Activated CD4-positive, CD25-positive, alpha-beta regulatory T cell treated with anti-CD3 and anti-CD28 coated beads, Interleukin-2, amount 50 U/mL, for 24 hours (primary cell): Measurements from ENCODE around the gene MXD4.
A peak's percentile ranks its signal among the peaks of the same experiment; 100 is the strongest.
"Not testable (repeated sequence)": the region's sequence is repeated elsewhere in the genome, so short reads cannot be mapped to it uniquely, and the experiment has no call there.

Experiments used
- ATAC-seq, 2 donors: fragments of 150-1000 bp; cut with Tn5 transposase; one replicate each; pipeline ENCODE4 v1.10.0; 2021; ENCODE audit warnings: mild to moderate bottlenecking in 1 of 2, moderate library complexity in 1 of 2

Gene MXD4

GRCh38 chr4:2249526-2250356, 12.2 kb downstream of the MXD4 start:
- ATAC-seq, result no peak

- ATAC-seq, result no peak
Observed at GRCh38 chr4:2248821-2249261, 13.1 kb downstream of the MXD4 start.

- ATAC-seq, result no peak
Observed at GRCh38 chr4:2248044-2248780, 13.7 kb downstream of the MXD4 start.

- no peak for ATAC-seq
Observed at GRCh38 chr4:2247128-2248043, 14.5 kb downstream of the MXD4 start.

- ATAC-seq, result no peak
Observed at GRCh38 chr4:2246384-2247127, 15.4 kb downstream of the MXD4 start.

GRCh38 chr4:2245787-2246275, 16.1 kb downstream of the MXD4 start:
- ATAC-seq, result no peak

GRCh38 chr4:2245057-2245786, 16.7 kb downstream of the MXD4 start:
- no peak for ATAC-seq

- ATAC-seq, result no peak
Observed at GRCh38 chr4:2243681-2244380, 18.1 kb downstream of the MXD4 start.

- peak; percentile 89 to 91 for ATAC-seq
Observed at GRCh38 chr4:2241410-2242353, 20.2 kb downstream of the MXD4 start, which contains the start of the genes HAUS3 and POLN. HAUS3 (minus strand) TSS chr4:2242121; CDS start chr4:2240946, 1,175 bp downstream. POLN (minus strand) TSS chr4:2242121; CDS start chr4:2229231, 12,890 bp downstream.

GRCh38 chr4:2241003-2241402, 20.9 kb downstream of the MXD4 start:
- ATAC-seq, result no peak

- ATAC-seq, result no peak
Observed at GRCh38 chr4:2236944-2237666, 24.8 kb downstream of the MXD4 start.

- no peak for ATAC-seq
Observed at GRCh38 chr4:2231082-2231481, 30.8 kb downstream of the MXD4 start.

GRCh38 chr4:2226261-2226660, 35.6 kb downstream of the MXD4 start:
- ATAC-seq, result no peak

GRCh38 chr4:2222838-2223237, 39.1 kb downstream of the MXD4 start:
- no peak for ATAC-seq

- not testable (repeated sequence) for ATAC-seq
Observed at GRCh38 chr4:2221378-2221777, 40.5 kb downstream of the MXD4 start.

GRCh38 chr4:2220016-2220630, 41.8 kb downstream of the MXD4 start:
- ATAC-seq, result peak; percentile 81 to 90

- ATAC-seq, result no peak
Observed at GRCh38 chr4:2219233-2219760, 42.6 kb downstream of the MXD4 start.

GRCh38 chr4:2218436-2218835, 43.5 kb downstream of the MXD4 start:
- ATAC-seq, result no peak
